Activated CD4-positive, CD25-positive, alpha-beta regulatory T cell treated with anti-CD3 and anti-CD28 coated beads, Interleukin-2, amount 50 U/mL, for 24 hours (primary cell): ENCODE data around the gene MMP1.
"Not testable (repeated sequence)": the region's sequence is repeated elsewhere in the genome, so short reads cannot be mapped to it uniquely, and the experiment has no call there.

Source experiments
- ATAC-seq, 2 donors: fragments of 150-1000 bp; cut with Tn5 transposase; one replicate each; pipeline ENCODE4 v1.10.0; 2021; ENCODE audit warnings: mild to moderate bottlenecking in 1 of 2, moderate library complexity in 1 of 2

MMP1 gene

GRCh38 chr11:102757823-102758549 lies 40.0 kb downstream of the MMP1 start:
- no peak for ATAC-seq

- no peak for ATAC-seq
These were observed 44.7 kb downstream of the MMP1 start for GRCh38 chr11:102753267-102753666.

- ATAC-seq, result no peak
These were observed 46.3 kb downstream of the MMP1 start for GRCh38 chr11:102751673-102752072.

- ATAC-seq, result no peak
These were observed 48.7 kb downstream of the MMP1 start for GRCh38 chr11:102749101-102749722.

GRCh38 chr11:102746746-102747578 lies 51.0 kb downstream of the MMP1 start:
- ATAC-seq, result not testable (repeated sequence)
